ENCODE measurements around the gene NHP2. TPM values are rescaled to one million over a fixed set of nuclear protein-coding genes. Genes with fewer than 3 reads are reported as not detected.

Gene NHP2
- total and polyA plus RNA-seq, 2 experiments from 2014 or later: 148 to 178 TPM

DNA sequence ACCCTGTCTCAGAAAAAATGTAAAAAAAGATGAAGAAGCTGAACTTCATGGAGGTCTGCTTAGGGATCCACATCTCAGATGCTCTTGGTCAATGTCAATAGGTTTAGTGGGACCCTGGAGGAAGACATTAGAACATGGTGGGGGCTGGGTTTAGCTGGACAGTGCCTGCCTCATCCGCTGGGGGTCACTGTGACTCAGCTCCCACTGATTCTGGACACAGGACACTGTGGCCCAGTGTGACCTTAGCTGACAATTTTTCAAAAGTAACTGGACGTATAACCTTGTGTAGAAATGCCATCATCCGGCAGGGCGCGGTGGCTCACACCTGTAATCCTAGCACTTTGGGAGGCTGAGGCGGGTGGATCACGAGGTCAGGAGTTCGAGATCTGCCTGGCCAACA is 43.3 kb upstream of the NHP2 start:
- no peaks in the 10 kb centered on the region for H3K9me2 ChIP-seq (replicated peaks; ENCODE audit: insufficient read depth)
- DNase-seq (ENCODE audit: low spot score): no peak
- no peaks in the 10 kb centered on the region for H3K9me3 ChIP-seq (ENCODE audit: low read depth)
- H4K20me1 ChIP-seq (ENCODE audit: insufficient read depth, poor library complexity, severe bottlenecking): no peaks in the 10 kb centered on the region
- WGBS (ENCODE audit: low lambda C conversion rate, missing lambda C conversion rate): 84% methylated on average over 8 of the region's 8 CpGs
- H3K4me1 ChIP-seq (ENCODE audit: insufficient read depth): no peaks in the 10 kb centered on the region
- no peaks in the 10 kb centered on the region for H3K79me2 ChIP-seq
- H3K4me3 ChIP-seq: no peak overlapping the region
- TF ChIP-seq CTCF (IDR thresholded peaks at IDR 0.05; ENCODE audit: poor library complexity): peak; percentile 28
- TF ChIP-seq EZH2phosphoT487 (IDR thresholded peaks at IDR 0.05; ENCODE audit: low read depth, severe bottlenecking, unreplicated experiment): no peak
- H3K27me3 ChIP-seq: no peaks in the 10 kb centered on the region
- H2AFZ ChIP-seq: no peak overlapping the region
- no peak overlapping the region for H3K27ac ChIP-seq
- H3K4me2 ChIP-seq: no peak overlapping the region
- H3K36me3 ChIP-seq (replicated peaks; ENCODE audit: insufficient read depth, low read depth): no peaks in the 10 kb centered on the region

DNA sequence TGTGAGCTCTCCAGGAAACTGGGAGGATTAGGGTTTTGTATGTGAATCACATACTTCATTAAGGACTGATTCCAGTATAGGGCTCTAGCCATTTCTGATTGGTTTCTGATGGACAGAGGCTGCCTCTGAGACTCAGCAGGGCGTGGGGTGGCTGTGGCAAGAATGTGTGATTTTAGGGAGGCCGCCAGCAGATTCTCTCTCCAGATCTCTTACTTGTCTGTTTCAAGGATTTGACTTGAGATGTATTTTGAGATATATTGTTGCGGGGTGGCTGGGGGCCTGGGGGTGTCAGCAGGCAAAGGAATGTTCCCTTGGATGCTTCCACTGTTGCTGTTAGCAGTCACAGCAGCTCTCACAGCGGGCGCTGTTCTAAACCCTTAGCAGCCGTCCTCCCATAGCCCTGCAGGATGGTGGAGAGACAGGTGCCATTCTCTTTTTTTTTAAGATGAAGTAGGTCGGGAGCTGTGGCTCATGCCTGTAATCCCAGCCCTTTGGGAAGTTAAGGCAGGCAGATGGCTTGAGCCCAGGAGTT is 42.7 kb upstream of the NHP2 start:
- no peaks in the 10 kb centered on the region for H3K27me3 ChIP-seq
- no peaks in the 10 kb centered on the region for H3K9me3 ChIP-seq (ENCODE audit: low read depth)
- WGBS (ENCODE audit: low lambda C conversion rate, missing lambda C conversion rate): 78% methylated on average over 7 of the region's 7 CpGs
- no peak overlapping the region for H3K4me3 ChIP-seq
- H3K36me3 ChIP-seq (replicated peaks; ENCODE audit: insufficient read depth, low read depth): no peaks in the 10 kb centered on the region
- no peak overlapping the region for H3K4me2 ChIP-seq
- no peaks in the 10 kb centered on the region for H4K20me1 ChIP-seq (ENCODE audit: insufficient read depth, poor library complexity, severe bottlenecking)
- H3K4me1 ChIP-seq (ENCODE audit: insufficient read depth): no peaks in the 10 kb centered on the region
- TF ChIP-seq CTCF (IDR thresholded peaks at IDR 0.05; ENCODE audit: poor library complexity): no peak
- no peak for TF ChIP-seq EZH2 (IDR thresholded peaks at IDR 0.05; ENCODE audit: borderline replicate concordance)
- no peak for TF ChIP-seq EZH2phosphoT487 (IDR thresholded peaks at IDR 0.05; ENCODE audit: low read depth, severe bottlenecking, unreplicated experiment)
- no peak overlapping the region for H2AFZ ChIP-seq
- DNase-seq (ENCODE audit: low spot score): no peak
- no peak overlapping the region for H3K27ac ChIP-seq
- no peaks in the 10 kb centered on the region for H3K79me2 ChIP-seq
- H3K9me2 ChIP-seq (replicated peaks; ENCODE audit: insufficient read depth): no peaks in the 10 kb centered on the region

DNA sequence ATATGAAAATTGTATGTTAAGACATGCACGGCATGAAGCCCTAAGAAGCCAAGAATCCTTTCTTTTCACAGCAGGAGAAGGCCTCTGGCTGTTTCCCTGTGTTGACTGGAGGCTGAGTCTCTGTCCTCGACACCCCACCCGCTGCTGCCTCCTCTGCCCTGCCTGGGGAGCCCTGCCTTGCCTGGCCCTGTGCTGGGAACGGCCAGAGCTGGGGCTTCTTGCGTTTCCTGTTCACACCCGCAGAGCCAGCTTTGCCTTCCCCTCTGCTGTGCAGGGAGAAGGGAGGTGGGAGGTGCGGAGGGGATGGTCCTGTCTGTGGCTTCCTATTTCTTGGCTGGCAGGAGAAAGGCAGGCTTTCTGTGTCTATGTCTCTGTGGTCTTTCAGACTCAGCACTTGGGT is 40.3 kb upstream of the NHP2 start:
- Histone ChIP-seq H3K27me3 (no peaks in the 10 kb centered on the region), H3K27ac (no peak overlapping the region), H3K36me3 (replicated peaks; ENCODE audit: insufficient read depth, low read depth) (no peaks in the 10 kb centered on the region), H3K4me2 (no peak overlapping the region), H3K9me2 (replicated peaks; ENCODE audit: insufficient read depth) (no peaks in the 10 kb centered on the region), H2AFZ (no peak overlapping the region), H3K79me2 (no peaks in the 10 kb centered on the region), H3K9me3 (ENCODE audit: low read depth) (no peaks in the 10 kb centered on the region), H4K20me1 (ENCODE audit: insufficient read depth, poor library complexity, severe bottlenecking) (no peaks in the 10 kb centered on the region), H3K4me1 (ENCODE audit: insufficient read depth) (no peaks in the 10 kb centered on the region), H3K4me3 (no peak overlapping the region)
- WGBS (ENCODE audit: low lambda C conversion rate, missing lambda C conversion rate): 58% methylated on average over 7 of the region's 7 CpGs
- TF ChIP-seq EZH2 (IDR thresholded peaks at IDR 0.05; ENCODE audit: borderline replicate concordance) (no peak), CTCF (IDR thresholded peaks at IDR 0.05; ENCODE audit: poor library complexity) (no peak), EZH2phosphoT487 (IDR thresholded peaks at IDR 0.05; ENCODE audit: low read depth, severe bottlenecking, unreplicated experiment) (no peak)
- no peak for DNase-seq (ENCODE audit: low spot score)
